H1 (cell line): Measurements from ENCODE around the gene C11orf58. TPM values are rescaled to one million over a fixed set of nuclear protein-coding genes. Genes with fewer than 3 reads are reported as not detected.

ENCODE experiments used
- CHD1 ChIP-seq: IDR thresholded peaks from 2 replicates; pipeline ENCODE4 v1.6.1; 2012; ENCODE audit warnings: low read depth, low read length, improper control_type of control experiment
- CREB1 ChIP-seq: IDR thresholded peaks from 2 replicates; pipeline ENCODE4 v1.6.1; 2012; ENCODE audit warnings: inconsistent platforms
- FOSL1 ChIP-seq: IDR thresholded peaks from 2 replicates; pipeline ENCODE4 v1.6.1; 2011; ENCODE audit warnings: mild to moderate bottlenecking, low read depth, low read length, moderate library complexity; ENCODE audit not compliant: insufficient read depth
- HDAC2 ChIP-seq, 2 experiments: fragments of 300-600 bp in 1 of 2; sonication (generic) in 1 of 2; IDR thresholded peaks; 2 replicates each; pipeline ENCODE4 v1.6.1; 2011 to 2012; ENCODE audit warnings: low read depth in 2 of 2, low read length in 2 of 2, mild to moderate bottlenecking in 2 of 2, moderate library complexity in 2 of 2, borderline replicate concordance in 1 of 2, inconsistent platforms in 1 of 2
- PHF8 ChIP-seq: fragments of 200-600 bp; sonication (generic); conservative IDR thresholded peaks from 2 replicates; pipeline ENCODE4 v1.7.1; 2012; ENCODE audit warnings: low read depth, mild to moderate bottlenecking, inconsistent platforms, low read length, moderate library complexity
- YY1 ChIP-seq: IDR thresholded peaks from 2 replicates; pipeline ENCODE4 v1.6.1; 2011; ENCODE audit warnings: low read depth, mild to moderate bottlenecking, low read length
- polyA plus RNA-seq, 7 experiments: library from polyadenylated mRNA; depleted of rRNA in 3 of 7; stranded (reverse) in 5 of 7; unstranded in 2 of 7; fragments of >200 nt in 5 of 7; fragments of 200-250 nt in 2 of 7; gene quantifications; 1 replicate in 5 of 7; 2 replicates in 1 of 7; 4 replicates in 1 of 7; pipeline versions ENCODE4 v1.2.1 to v1.2.3, GENCODE V29; 2011 to 2013; ENCODE audit warnings: missing spikeins in 2 of 7, mixed read lengths in 2 of 7
- total RNA-seq: library from RNA; stranded (reverse); fragmentation: NEBNext Ultra II Directional; extraction: Animal tissue kit (Norgen Biotek cat#: 25700); gene quantifications from 2 replicates; pipeline ENCODE4 v1.2.1, GENCODE V29; 2021

C11orf58 gene
- total and polyA plus RNA-seq, 2 of the 8 experiments (the other 6 are each of a cell fraction or from before 2014, with no cell fraction given) = 70.7 to 181 TPM

DNA sequence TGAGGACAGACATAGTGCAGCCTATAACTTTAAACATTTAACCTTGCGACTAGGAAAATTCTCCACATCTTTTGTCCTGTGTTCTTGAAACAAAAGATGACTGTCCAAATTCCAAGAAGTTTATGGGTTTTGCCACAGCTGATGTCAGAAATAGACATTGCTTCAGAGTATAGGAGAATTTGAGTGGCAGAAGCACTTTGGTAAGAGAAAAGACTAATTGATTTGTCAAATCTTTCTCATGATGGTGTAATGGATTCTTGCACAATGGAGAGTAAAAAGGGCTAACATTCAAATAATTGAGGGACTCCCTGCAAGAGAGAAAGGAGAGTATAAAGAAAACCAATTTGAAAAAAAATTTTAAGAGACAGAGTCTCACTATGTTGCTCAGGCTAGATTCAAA is 25.3 kb downstream of the C11orf58 start (continued):
- TF ChIP-seq CHD1 (no peak), YY1 (no peak), HDAC2 (IDR thresholded peaks at IDR 0.05; ENCODE audit: borderline replicate concordance in 1 of 2, low read depth in 2 of 2, low read length in 2 of 2) (no peak), FOSL1 (no peak), CREB1 (no peak), PHF8 (no peak)
